HG02610 (cell line): ENCODE measurements around the gene SURF6.
"Not testable (repeated sequence)": the region's sequence is repeated elsewhere in the genome, so short reads cannot be mapped to it uniquely, and the experiment has no call there.

Experiments used
- ATAC-seq: cut with Tn5 transposase; IDR thresholded peaks from one replicate; pipeline ENCODE4 v1.9.1; 2021; ENCODE audit warnings: mild to moderate bottlenecking, moderate library complexity; ENCODE audit not compliant: unreplicated experiment

The SURF6 gene

DNA sequence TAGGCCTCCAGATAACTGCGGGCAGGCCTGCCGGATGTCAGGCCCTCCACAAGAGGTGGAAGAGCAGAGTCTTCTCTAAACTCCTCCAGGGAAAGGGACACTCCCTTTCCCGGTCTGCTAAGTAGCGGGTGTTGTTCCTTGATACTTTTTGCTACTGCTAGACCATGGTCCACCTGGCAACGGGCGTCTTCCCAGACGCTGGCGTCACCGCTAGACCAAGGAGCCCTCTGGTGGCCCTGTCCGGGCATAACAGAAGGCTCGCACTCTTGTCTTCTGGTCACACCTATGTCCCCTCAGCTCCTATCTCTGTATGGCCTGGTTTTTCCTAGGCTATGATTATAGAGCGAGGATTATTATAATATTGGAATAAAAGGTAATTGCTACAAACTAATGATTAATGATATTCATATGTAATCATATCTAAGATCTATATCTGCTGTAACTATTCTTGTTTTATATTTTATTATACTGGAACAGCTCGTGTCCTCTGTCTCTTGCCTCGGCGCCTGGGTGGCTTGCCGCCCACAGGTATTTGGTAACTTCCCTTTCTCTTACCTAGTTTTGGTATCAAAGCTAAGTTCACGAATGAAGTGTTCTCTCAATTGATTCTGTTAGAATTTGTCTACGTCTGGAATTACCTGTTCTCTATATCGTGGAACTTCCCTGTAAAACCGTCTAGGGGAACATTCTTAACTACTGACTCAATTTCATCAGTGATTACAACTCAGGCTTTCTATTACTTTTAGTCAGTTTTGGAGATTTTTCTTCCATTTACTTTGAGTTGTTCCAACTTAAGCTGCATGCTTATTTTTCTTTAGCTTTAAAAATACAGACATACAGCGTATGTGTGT is 6.5 kb downstream of the SURF6 start:
- ATAC-seq, result not testable (repeated sequence)

DNA sequence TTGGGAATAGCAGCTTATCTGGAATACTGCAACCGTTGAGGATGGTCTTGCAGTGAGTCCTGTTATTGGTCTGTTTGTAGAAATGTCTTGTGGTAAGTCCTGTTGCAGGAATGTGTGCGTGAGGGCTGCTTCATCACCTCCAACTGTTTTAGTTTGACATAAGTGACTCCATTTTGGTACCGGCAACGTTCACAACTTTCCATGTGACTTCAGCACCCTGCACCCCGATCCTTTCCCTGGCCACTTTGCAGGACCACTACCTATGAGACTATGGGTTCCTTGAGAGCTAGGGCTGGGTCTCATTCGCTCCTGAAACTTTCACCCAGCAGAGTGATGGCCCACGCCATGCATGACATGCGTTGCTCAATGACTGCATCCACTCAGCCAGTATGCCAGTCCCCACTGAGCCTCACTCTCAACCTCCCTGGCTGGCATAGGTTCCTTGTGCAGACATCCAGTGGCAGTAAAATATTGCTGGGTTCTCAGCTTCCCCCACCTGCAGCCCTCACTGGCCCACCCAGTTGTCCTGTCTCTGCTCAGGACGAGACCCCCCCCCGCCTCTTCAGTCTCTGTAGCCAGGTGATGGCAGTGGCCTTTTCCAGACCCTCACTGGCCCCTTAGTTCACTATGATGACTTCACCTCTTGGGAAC is 8.0 kb downstream of the SURF6 start:
- ATAC-seq, result no peak

DNA sequence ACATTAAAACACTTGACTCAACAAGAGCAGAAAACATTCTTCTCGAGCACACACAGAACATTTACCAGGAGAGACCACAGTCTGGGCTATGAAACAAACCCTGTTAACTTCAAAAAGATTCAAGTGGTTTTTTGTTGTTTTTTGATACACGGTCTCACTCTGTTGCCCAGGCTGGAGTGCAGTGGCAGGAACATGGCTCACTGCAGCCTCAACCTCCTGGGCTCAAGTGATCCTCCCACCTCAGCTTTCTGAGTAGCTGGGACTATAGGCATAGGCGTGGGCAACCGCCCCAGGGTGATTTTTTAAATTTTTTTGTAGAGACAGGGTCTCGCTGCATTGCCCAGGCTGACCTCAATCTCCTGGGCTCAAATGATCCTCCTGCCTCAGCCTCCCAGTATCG is 9.0 kb downstream of the SURF6 start:
- not testable (repeated sequence) for ATAC-seq

DNA sequence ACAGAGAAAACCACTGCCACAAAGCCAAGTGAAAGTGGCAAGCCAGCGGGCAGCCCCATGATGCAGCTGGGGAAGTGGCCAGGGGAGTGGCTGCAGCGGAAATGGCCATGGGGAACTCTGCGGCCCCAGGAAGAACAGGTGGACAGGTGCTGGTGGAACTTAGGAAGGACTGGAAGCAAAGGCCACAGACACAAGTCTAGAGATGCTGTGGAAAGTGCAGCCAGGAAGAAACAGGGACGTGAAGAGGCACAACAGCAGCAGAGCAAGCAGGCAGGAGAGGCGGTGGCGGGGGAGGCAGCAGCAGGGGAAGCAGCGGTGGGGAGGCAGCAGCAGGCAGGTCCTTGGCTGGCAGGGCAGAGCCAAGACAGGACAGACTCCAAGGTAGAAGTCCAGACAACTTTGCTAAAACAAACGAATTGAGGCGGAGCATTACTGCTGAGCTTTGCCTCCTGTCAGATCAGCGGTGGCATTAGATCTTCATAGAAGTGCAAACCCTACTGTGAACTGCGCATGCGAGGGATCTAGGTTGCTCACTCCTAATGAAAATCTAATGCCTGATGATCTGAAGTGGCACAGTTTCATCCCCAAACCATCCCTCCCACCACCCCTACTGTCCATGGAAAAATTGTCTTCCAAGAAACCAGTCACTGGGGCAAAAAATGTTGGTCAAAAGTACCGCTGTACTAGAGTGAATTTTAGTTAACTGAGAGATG is 11.8 kb downstream of the SURF6 start:
- no peak for ATAC-seq

DNA sequence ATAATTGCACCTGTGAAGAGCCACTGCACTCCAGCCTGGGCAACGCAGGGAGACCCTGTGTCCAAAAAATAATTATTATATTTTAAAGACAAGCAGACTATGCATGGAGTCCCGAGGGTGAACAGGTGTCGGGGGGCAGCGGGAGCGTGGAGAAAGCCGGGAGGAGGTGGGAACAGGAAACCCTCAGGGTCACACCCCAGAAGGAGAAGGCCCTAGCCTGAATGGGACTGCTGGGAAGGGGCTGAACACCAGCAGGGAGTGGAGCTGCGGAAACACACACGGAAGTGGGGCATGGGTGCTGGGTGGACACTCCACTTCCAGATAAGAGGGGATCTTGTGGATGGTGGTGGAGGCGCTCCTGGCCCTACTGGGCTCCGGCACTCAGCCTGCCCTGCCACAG is 12.8 kb downstream of the SURF6 start:
- ATAC-seq, result no peak

DNA sequence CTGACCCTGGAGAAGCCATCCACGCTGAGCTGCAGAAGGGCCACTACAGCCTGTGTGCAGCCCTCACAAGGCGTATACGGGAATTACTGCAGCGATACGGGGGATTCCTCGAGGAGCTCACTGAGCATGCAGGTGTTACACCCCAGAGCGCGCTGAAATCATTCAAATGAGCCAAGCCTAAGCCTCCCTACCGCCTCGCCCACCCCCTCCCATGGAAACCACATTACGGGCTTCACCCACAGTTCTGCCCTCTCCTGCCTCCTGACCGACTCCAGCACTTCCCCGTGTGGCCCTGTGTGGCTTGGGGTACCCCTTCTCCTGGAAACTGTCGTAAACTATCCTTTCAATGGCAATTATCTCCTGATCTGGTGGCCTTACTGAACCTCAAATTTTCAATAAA is 13.3 kb downstream of the SURF6 start:
- ATAC-seq, result no peak

DNA sequence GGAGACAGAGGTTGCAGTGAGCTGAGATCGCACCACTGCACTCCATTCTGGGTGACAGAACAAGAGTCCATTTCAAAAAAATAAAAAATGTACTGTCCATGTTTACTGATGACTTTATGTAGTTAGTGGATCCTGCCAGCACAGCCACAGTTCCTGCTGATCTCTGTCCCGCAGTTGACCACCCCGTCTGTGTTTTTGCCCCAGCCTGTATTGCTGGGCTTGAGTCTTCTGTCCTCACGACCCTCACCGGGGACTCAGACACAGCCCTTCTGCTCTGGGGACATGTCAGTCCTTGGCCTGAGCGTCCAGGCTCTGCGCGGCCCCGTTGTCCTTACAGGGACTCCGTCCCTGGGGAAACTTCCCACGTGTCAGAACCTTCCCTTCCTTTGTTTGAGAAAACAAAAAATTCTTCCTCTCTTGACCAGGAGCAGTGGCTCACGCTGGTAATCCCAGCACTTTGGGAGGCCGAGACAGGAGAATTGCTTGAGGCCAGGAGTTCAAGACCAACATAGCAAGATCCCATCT is 14.5 kb downstream of the SURF6 start:
- ATAC-seq, result no peak

DNA sequence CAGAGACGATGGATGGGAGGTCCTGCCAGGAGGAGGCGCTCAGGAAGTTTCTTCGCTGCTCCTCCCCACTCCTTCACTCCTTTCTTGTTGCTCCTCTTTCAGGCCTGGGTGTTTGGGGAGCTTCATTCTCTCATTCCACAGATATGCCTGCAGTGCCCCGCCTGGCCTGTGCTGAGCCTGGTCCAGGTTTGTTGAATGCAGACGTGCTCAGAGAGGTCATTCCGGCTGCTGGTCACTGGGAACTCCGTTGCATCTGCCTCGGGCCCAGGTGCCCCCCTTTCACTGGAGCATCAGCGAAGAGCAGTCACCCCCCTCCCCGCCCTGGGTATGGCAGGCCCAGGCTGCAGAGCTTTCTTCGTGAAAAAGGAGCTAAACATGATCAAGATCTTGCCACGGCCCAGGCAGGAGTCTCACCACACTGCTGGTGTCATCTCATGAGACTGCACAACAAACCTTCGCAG is 15.5 kb downstream of the SURF6 start:
- ATAC-seq, result no peak

DNA sequence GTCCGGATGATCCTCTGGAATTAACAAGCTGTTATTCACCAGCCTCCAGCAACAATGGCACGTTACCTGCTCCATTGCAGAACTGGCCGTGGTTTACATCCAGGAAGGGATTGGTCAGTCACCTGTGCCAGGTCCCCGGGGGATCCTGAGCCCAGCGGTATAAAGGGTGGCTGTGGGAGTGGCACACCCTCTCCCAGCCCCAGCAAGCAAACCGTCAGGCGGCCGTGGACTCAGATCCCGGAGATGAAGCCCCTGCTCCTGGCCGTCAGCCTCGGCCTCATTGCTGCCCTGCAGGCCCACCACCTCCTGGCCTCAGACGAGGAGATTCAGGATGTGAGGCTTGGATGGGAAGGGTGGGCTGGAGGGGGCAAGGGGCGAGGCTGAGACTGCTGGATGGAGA is 18.4 kb downstream of the SURF6 start:
- not testable (repeated sequence) for ATAC-seq

DNA sequence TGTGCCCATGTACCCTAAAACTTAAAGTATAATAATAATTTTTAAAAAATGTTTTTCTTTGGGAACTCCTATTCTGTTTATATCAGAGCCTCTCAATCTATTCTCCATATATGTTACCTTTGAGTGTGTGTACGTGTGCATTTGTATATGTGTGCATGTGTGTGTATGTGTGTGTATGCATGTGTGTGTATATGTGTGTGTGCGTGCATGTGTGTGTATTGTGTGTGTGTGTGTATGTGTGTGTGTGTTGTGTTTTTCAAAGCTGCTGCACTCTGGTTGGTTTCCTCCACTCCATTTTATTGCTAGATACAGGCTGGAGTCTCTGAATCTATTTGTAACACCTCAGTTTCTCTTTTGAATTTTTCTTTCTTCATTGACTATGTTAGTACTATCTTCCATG is 20.0 kb downstream of the SURF6 start:
- no peak for ATAC-seq

DNA sequence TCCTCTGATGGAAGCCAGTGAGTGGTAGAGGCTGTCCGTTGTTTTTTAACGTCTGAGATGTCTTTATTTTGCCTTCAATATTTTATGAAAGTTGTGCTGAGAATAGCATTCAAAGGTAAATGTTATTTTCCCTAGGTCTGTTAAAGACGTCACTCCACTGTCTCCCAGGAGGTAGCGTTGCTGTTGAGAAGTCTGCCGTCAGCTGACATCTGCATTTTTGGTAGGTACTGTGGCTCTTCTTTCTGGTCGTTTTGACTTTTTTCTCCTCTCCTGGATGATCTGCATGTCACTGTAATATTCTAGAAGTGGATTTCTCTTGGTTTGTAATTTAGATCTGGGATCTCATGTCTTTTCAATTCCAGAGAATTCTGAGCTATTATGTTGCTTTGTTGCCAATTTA is 26.4 kb downstream of the SURF6 start:
- ATAC-seq, result no peak

DNA sequence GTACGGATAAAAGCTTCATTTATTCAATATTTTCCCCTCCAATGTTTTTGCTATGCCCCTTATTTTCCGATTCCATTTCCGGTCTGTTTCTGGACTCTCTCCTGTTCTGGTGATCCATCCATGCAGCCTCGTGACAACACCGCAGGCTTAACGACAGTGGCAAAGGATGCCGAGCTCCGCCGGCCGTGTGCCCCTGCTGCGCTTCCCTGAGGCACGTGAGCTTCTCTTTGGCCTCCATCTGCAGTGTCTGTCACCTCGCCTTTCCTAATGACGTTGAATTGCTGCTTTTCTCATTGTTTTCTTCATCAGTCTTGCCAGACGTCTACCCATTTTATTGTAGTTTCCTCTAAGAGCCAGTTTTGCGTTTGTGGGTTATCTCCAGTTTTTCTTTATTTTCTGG is 28.7 kb downstream of the SURF6 start:
- no peak for ATAC-seq

DNA sequence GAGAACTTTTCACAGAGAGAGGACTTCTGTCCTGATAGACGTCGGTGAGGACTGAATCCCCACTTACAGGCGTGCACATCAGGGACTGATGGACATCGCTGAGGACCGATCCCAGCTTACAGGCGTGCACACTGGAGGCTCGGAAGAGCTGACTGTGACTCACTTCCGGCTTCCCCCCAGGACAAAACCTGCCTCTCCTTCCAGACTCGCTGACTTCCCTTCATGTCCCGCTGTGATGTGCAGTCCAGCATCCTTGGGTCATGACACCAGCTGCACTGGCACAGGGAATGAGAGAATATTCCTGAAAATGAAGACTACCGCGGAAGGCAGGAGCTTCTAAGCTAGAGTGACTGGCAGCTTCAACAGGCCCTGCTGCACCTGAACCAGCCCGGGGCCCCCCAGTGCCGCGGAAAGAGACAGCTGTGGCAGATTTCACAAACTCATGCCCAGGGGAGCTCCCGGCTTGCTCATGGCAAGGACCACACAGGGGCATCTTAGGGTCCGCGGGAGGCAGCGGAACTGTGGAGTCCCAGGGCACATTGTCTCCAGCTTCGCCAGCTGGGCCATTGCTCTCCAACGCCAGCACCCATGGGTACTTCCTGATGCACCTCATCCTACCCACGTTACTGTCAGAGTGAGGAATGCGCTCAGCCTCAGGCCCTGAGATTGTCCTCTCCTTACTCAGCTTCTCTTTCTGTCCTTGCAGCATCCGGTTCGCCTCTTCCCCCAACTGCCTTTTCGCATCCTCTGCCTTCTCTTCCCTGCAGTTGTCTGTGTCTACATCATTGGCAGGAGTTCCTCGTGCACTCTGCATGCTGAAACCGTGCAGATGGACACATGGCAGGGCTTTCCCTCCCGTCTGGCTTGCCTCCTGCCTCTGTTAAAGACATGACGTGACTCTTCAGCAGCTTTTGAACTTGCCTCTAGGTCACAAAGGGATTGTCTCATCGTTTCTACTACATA is 29.5 kb downstream of the SURF6 start:
- ATAC-seq, result no peak

DNA sequence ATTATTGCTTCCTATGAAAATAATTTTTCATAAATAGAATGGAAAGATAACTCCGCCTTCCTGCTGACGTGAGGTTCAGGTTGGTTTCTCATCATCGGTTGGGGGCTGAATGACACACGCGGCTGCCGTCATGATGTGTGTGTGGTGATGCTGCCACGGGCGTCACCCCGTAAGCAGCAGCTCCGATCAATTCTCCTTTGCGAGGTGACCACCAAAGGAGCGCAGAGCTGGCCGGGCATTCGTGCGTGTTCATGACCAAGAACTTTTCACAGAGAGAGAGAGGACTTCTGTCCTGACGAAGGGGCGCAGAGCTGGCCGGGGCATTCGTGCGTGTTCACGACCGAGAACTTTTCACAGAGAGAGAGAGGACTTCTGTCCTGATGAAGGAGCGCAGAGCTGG is 30.3 kb downstream of the SURF6 start:
- ATAC-seq, result no peak

DNA sequence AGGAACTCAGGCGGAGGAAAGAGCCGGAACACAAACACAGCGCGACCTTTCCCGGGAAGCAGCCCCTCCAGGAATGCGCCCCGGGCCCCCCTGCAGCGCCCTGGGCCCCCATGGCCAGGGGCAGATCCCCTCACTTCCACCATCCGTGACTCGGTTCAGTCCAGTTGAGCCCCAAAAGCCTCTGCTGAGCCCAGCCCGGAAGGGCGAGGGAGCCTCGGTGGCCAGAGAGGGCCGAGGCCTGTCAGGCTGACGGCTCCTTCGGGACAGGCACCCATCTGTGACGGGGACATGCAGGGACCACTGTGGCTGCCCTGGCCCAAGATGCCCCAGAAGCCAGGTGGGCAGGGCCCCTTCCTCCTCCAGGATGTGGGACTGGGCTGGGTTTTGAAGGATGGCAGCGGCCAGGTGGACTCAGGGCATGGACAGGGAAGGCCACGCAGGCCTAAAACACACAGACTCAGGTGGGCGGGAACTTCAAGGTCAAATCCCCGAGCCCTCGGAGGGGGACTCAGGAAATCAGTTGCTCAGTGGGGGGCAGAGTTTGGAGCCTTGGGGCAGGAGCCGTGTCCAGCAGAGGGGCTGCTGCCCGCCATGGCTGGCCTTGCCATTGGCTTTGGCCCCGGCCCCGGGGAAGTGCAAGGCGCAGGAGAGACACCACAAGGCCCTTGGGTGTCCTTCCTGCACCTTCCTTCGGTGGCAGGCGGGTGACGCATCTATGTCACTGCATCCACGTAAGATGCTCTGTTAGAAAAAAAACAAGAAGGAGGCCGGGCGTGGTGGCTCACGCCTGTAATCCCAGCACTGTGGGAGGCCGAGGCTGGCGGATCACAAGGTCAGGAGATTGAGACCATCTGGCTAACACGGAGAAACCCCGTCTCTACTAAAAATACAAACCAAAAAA is 31.3 kb downstream of the SURF6 start:
- no peak for ATAC-seq

DNA sequence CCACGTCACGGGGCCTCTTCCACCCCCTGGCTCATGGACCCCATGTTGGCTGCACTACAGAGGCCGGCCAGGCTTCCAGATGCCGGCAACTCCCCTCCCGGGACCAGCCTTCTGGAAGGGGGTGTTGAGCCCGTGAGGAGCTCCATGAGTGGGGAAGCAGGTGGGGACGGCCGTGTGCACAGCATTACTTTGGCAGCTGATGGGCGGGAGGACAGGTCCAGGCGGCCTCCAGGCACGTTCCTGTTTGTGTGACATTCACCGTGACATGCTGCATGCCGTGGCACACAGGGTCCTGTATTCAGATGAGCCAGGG is 31.9 kb downstream of the SURF6 start:
- no peak for ATAC-seq

DNA sequence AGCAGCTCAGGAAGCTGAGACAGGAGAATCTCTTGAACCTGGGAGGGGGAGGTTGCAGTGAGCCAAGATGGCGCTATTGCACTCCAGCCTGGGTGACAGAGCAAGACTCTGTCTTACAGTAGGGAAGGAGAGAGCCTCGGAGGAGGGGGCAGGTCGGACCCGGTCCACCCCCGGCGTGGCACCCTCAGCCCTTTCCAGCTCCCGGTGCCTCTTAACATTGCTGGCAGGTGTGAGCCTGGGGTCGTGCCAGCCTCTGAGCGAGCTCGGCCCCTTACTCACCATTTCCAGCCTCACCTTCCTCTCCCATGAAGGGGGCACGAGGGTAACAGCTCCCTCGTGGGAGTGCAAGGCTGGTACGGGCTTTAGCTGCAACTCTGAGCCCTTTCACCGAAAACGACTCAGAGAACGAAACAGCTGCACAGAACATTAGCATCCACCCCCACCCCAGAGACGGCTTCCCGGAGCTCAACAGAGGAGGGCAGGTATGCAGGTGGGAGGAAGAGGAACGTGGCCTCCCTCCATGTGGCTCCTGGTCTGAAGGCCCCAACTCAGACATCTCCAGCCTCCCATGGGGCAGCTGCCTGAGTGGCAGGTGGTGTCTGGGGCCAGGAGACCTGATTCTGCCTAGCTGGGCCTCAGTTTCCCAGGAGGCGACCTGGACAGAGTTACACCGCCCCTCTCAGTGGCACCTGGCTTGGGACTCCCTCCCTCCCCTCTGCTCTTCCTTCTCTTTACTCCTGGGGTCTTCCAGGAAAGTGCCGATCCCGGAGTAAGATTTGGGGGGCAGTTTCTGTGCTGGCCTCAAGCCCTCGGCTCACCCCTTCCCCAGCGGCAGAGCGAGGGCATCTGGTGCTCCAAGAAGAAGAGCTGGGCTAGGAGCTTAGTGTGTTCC is 32.5 kb downstream of the SURF6 start:
- no peak for ATAC-seq
